HepG2 (cell line): ENCODE data around the gene SLC38A2. TPM values are rescaled to one million over a fixed set of nuclear protein-coding genes. Genes with fewer than 3 reads are reported as not detected.

Experiments used
- ATF3 ChIP-seq: sonication (generic); formaldehyde crosslinking; IDR thresholded peaks from 2 replicates; pipeline ENCODE4 v1.4.0; 2020; ENCODE audit warnings: missing genetic modification reagents
- ATF7-NPFF ChIP-seq: sonication (generic); formaldehyde crosslinking; IDR thresholded peaks from 2 replicates; pipeline ENCODE4 v1.8.1; 2023; ENCODE audit warnings: mild to moderate bottlenecking, low read depth, missing genetic modification reagents, moderate library complexity
- BATF2 ChIP-seq: sonication (generic); formaldehyde crosslinking; IDR thresholded peaks from 2 replicates; pipeline ENCODE4 v1.8.0; 2022; ENCODE audit warnings: mild to moderate bottlenecking, missing genetic modification reagents, moderate library complexity
- EEA1 ChIP-seq: sonication (generic); formaldehyde crosslinking; IDR thresholded peaks from 2 replicates; pipeline ENCODE4 v1.5.1; 2020; ENCODE audit warnings: mild to moderate bottlenecking, missing genetic modification reagents, borderline replicate concordance
- FOXK2 ChIP-seq: fragments of 450-650 bp; IDR thresholded peaks from 2 replicates; pipeline ENCODE4 v1.6.1; 2016
- FOXO4 ChIP-seq: sonication (generic); formaldehyde crosslinking; conservative IDR thresholded peaks from 2 replicates; pipeline ENCODE4 v1.8.1; 2023; ENCODE audit warnings: missing genetic modification reagents
- GATAD1 ChIP-seq: IDR thresholded peaks from 2 replicates; pipeline ENCODE4 v1.6.1; 2016; ENCODE audit warnings: missing genetic modification reagents, missing compliant biosample characterization
- HNRNPK ChIP-seq: fragments of 200-400 bp; formaldehyde crosslinking; IDR thresholded peaks from 2 replicates; pipeline ENCODE4 v1.6.1; 2018; ENCODE audit warnings: low read length, low read depth, moderate library complexity, mild to moderate bottlenecking; ENCODE audit not compliant: poor library complexity, severe bottlenecking
- HOXA3 ChIP-seq: sonication (generic); formaldehyde crosslinking; IDR thresholded peaks from 2 replicates; pipeline ENCODE4 v1.5.0; 2020; ENCODE audit warnings: missing genetic modification reagents
- HOXA5 ChIP-seq: sonication (generic); formaldehyde crosslinking; IDR thresholded peaks from 2 replicates; pipeline ENCODE4 v1.4.0; 2020; ENCODE audit warnings: missing genetic modification reagents
- KDM1A ChIP-seq: IDR thresholded peaks from 2 replicates; pipeline ENCODE4 v1.6.1; 2016; ENCODE audit warnings: missing compliant biosample characterization
- KMT2A ChIP-seq: sonication (generic); formaldehyde crosslinking; IDR thresholded peaks from 2 replicates; pipeline ENCODE4 v1.4.0; 2020; ENCODE audit warnings: missing genetic modification reagents
- PHF20 ChIP-seq: sonication (generic); formaldehyde crosslinking; IDR thresholded peaks from 2 replicates; pipeline ENCODE4 v1.5.0; 2020; ENCODE audit warnings: mild to moderate bottlenecking, missing genetic modification reagents
- REXO4 ChIP-seq: sonication (generic); formaldehyde crosslinking; IDR thresholded peaks from 2 replicates; pipeline ENCODE4 v1.8.0; 2022; ENCODE audit warnings: missing genetic modification reagents, mild to moderate bottlenecking, borderline replicate concordance
- SIX4 ChIP-seq: sonication (generic); formaldehyde crosslinking; IDR thresholded peaks from 2 replicates; pipeline ENCODE4 v1.4.0; 2020; ENCODE audit warnings: missing genetic modification reagents
- SPEN ChIP-seq: sonication (generic); formaldehyde crosslinking; IDR thresholded peaks from 2 replicates; pipeline ENCODE4 v1.5.1; 2020; ENCODE audit warnings: low read depth, mild to moderate bottlenecking, missing genetic modification reagents
- SSRP1 ChIP-seq: IDR thresholded peaks from 2 replicates; pipeline ENCODE4 v1.6.1; 2016; ENCODE audit warnings: control low read depth
- TGIF2 ChIP-seq: IDR thresholded peaks from 2 replicates; pipeline ENCODE4 v1.6.1; 2016; ENCODE audit warnings: control low read depth, missing compliant biosample characterization
- TSC22D2 ChIP-seq: sonication (generic); formaldehyde crosslinking; IDR thresholded peaks from 2 replicates; pipeline ENCODE4 v1.5.1; 2020; ENCODE audit warnings: missing genetic modification reagents, mild to moderate bottlenecking, borderline replicate concordance
- ZNF12 ChIP-seq: sonication (generic); formaldehyde crosslinking; IDR thresholded peaks from 2 replicates; pipeline ENCODE4 v1.5.0; 2020; ENCODE audit warnings: missing genetic modification reagents
- ZNF7 ChIP-seq: IDR thresholded peaks from 2 replicates; pipeline ENCODE4 v1.6.1; 2016; ENCODE audit warnings: missing biosample characterization, missing genetic modification reagents
- ZNF740 ChIP-seq: sonication (generic); formaldehyde crosslinking; IDR thresholded peaks from 2 replicates; pipeline ENCODE4 v1.4.0; 2020; ENCODE audit warnings: missing genetic modification reagents
- ZNF777 ChIP-seq: sonication (generic); formaldehyde crosslinking; IDR thresholded peaks from 2 replicates; pipeline ENCODE4 v1.4.0; 2020; ENCODE audit warnings: missing genetic modification reagents
- ZSCAN20 ChIP-seq: sonication (generic); formaldehyde crosslinking; IDR thresholded peaks from 2 replicates; pipeline ENCODE4 v1.4.0; 2020; ENCODE audit warnings: missing genetic modification reagents, mild to moderate bottlenecking, borderline replicate concordance
- ZSCAN21 ChIP-seq: sonication (generic); formaldehyde crosslinking; IDR thresholded peaks from 2 replicates; pipeline ENCODE4 v1.8.0; 2022; ENCODE audit warnings: mild to moderate bottlenecking, missing genetic modification reagents, moderate library complexity, borderline replicate concordance
- polyA plus RNA-seq, 8 experiments: library from polyadenylated mRNA; depleted of rRNA in 3 of 8; stranded (reverse) in 7 of 8; unstranded in 1 of 8; fragments of >200 nt; fragmentation: Illumina TruSeq in 4 of 8; extraction: Trizol in 4 of 8; gene quantifications; 2 replicates each; pipeline versions ENCODE4 v1.2.1 to v1.2.3, GENCODE V29; 2011 to 2016; ENCODE audit warnings: low read depth in 4 of 8, missing spikeins in 1 of 8, mixed read lengths in 1 of 8; ENCODE audit not compliant: insufficient read depth in 1 of 8
- total RNA-seq, 5 experiments: library from RNA; depleted of rRNA; stranded (reverse); fragments of >200 nt; fragmentation: Illumina TruSeq; extraction: Trizol; gene quantifications; 2 replicates each; pipeline ENCODE4 v1.2.3, GENCODE V29; 2016; ENCODE audit warnings: low read depth in 1 of 5

Gene SLC38A2
- total and polyA plus RNA-seq, 2 of the 13 experiments (the other 11 are each of a cell fraction or from before 2014, with no cell fraction given) = 368 to 880 TPM

GRCh38 chr12:46370792-46371717, 1.5 kb downstream of the SLC38A2 start (continued):
- TF ChIP-seq ZNF7 (CRISPR knock-in tag) (no peak), SSRP1 (CRISPR knock-in tag) (peak; percentile 74; the same call in 1 of the 2 replicates), EEA1 (CRISPR knock-in tag) (0 out of 2 replicates have a peak, but pooled peaks have one; percentile 55), REXO4 (CRISPR knock-in tag) (no peak), GATAD1 (CRISPR knock-in tag) (no peak; the same call in 1 of the 2 replicates), TGIF2 (CRISPR knock-in tag) (peak; percentile 49; the same call in 1 of the 2 replicates), BATF2 (CRISPR knock-in tag) (no peak; the same call in 1 of the 2 replicates), ZNF777 (CRISPR knock-in tag) (peak; percentile 80; the same call in 1 of the 2 replicates), ATF7-NPFF (CRISPR knock-in tag) (peak; percentile 80), ZNF12 (CRISPR knock-in tag) (0 out of 2 replicates have a peak, but pooled peaks have one; percentile 40), PHF20 (CRISPR knock-in tag) (peak; percentile 14; the same call in 1 of the 2 replicates), KDM1A (CRISPR knock-in tag) (no peak), ZSCAN21 (peak; percentile 65; the same call in 1 of the 2 replicates), TSC22D2 (peak; percentile 54; the same call in 1 of the 2 replicates), HOXA5 (CRISPR knock-in tag) (0 out of 2 replicates have a peak, but pooled peaks have one; percentile 36), ATF3 (CRISPR knock-in tag) (peak; percentile 68; the same call in 1 of the 2 replicates), SPEN (CRISPR knock-in tag) (peak; percentile 83; the same call in 1 of the 2 replicates), KMT2A (CRISPR knock-in tag) (no peak), ZNF740 (CRISPR knock-in tag) (no peak), SIX4 (CRISPR knock-in tag) (no peak), FOXO4 (CRISPR knock-in tag) (0 out of 2 replicates have a peak, but pooled peaks have one; percentile 60), FOXK2 (no peak), HOXA3 (CRISPR knock-in tag) (peak; percentile 52; the same call in 1 of the 2 replicates), HNRNPK (peak; percentile 39), ZSCAN20 (CRISPR knock-in tag) (peak; percentile 14; the same call in 1 of the 2 replicates)
